Vagina (tissue), 2 donors: ENCODE data around the gene SH2D3C. TPM values are rescaled to one million over a fixed set of nuclear protein-coding genes. Genes with fewer than 3 reads are reported as not detected.
A peak's percentile ranks its signal among the peaks of the same experiment; 100 is the strongest.

Experiments used
- DNase-seq, 2 donors: peaks; one replicate each; pipeline ENCODE4 v3.0.0-alpha.2; 2017; ENCODE audit errors: extremely low spot score in 2 of 2
- H3K27ac ChIP-seq: fragments of 200-600 bp; sonication (generic); one replicate; pipeline ENCODE4 v1.5.1; 2019
- H3K27me3 ChIP-seq: fragments of 200-600 bp; sonication (generic); one replicate; pipeline ENCODE4 v1.5.1; 2019
- H3K36me3 ChIP-seq, 2 donors: fragments of 200-600 bp; sonication (generic); one replicate each; pipeline ENCODE4 v1.5.1; 2017 to 2019
- H3K4me1 ChIP-seq: fragments of 200-600 bp; sonication (generic); one replicate; pipeline ENCODE4 v1.5.1; 2019
- H3K4me3 ChIP-seq, 2 donors: fragments of 200-600 bp; sonication (generic); 1 replicate in 1 of 2; 2 replicates in 1 of 2; pipeline ENCODE4 v1.5.1; 2016 to 2019
- H3K9me3 ChIP-seq: fragments of 200-600 bp; sonication (generic); one replicate; pipeline ENCODE4 v1.5.1; 2019
- POLR2A ChIP-seq, 2 donors: fragments of 450-650 bp; IDR thresholded peaks; one replicate each; pipeline ENCODE4 v1.6.1; 2017; ENCODE audit warnings: antibody characterized with exemption in 2 of 2, mild to moderate bottlenecking in 2 of 2, moderate library complexity in 2 of 2
- POLR2AphosphoS5 ChIP-seq, 2 donors: sonication (generic); formaldehyde crosslinking; IDR thresholded peaks; one replicate each; pipeline ENCODE4 v1.9.0; 2017; ENCODE audit warnings: antibody characterized with exemption in 2 of 2, mild to moderate bottlenecking in 2 of 2, low read depth in 1 of 2; ENCODE audit not compliant: insufficient read depth in 1 of 2
- intact Hi-C: fragments of 100-400 bp; cut with DNase I; formaldehyde crosslinking; loops from one replicate; pipeline ENCODE4 v1.15.1; 2023
- total RNA-seq: library from RNA; depleted of rRNA; stranded (reverse); fragments of >200 nt; gene quantifications from one replicate; pipeline ENCODE4 v1.2.3, GENCODE V29; 2016
- TF ChIP-seq, protein P1 (sequence below), 3 experiments: fragments of 450-650 bp in 2 of 3; fragments of 200-600 bp in 1 of 3; sonication (generic) in 1 of 3; IDR thresholded peaks; one replicate each; pipeline ENCODE4 v1.5.1; 2017 to 2019; ENCODE audit warnings: antibody characterized with exemption in 3 of 3, mild to moderate bottlenecking in 2 of 3, moderate library complexity in 2 of 3

SH2D3C gene
- total RNA-seq, 1 donor from 2014 or later, result 19.6 TPM

DNA sequence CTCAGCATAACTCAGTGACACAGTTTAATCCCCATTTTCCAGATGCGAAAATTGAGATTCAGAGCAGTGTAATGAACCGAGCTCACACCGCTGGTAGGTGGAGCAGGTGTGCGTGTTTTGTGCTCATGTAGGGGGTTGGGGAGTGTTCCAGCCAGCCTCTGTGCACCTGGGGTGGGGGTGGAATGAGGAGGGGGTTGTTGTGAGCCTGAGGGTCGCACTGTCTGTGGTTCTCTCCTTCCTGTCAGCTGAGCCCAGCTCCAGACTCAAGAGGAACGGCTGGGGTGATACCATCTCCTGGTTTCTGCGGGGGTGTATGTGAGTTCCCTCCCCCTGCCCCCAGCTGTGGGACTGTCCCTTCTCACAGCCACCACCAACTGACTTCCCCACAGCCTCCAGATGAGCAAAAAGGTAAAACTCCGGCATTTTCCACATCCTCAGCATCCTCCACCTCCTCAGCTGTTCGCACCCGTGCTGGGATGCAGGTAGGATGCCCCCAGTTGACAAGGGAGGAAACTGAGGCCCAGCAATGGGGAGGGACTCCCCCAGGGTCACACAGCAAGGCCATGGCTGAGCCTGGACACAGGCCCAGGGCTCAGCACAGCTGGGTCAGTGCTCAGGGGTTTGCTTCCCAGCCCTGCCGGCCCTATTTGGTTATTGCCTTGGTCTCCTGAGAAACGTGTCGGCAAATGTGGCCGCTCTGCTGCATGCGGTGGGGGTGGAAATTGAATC lies 2.1 kb downstream of the SH2D3C start:
- TF ChIP-seq POLR2AphosphoS5 (IDR thresholded peaks at IDR 0.05; ENCODE audit: insufficient read depth in 1 of 2, low read depth in 1 of 2), result no peak
- TF ChIP-seq, protein P1, sequence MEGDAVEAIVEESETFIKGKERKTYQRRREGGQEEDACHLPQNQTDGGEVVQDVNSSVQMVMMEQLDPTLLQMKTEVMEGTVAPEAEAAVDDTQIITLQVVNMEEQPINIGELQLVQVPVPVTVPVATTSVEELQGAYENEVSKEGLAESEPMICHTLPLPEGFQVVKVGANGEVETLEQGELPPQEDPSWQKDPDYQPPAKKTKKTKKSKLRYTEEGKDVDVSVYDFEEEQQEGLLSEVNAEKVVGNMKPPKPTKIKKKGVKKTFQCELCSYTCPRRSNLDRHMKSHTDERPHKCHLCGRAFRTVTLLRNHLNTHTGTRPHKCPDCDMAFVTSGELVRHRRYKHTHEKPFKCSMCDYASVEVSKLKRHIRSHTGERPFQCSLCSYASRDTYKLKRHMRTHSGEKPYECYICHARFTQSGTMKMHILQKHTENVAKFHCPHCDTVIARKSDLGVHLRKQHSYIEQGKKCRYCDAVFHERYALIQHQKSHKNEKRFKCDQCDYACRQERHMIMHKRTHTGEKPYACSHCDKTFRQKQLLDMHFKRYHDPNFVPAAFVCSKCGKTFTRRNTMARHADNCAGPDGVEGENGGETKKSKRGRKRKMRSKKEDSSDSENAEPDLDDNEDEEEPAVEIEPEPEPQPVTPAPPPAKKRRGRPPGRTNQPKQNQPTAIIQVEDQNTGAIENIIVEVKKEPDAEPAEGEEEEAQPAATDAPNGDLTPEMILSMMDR (IDR thresholded peaks at IDR 0.05), result no peak
- no peak for TF ChIP-seq POLR2A (IDR thresholded peaks at IDR 0.05)
- no peaks in the 10 kb centered on the region for H3K36me3 ChIP-seq
- H3K27me3 ChIP-seq, result no peaks in the 10 kb centered on the region
- no peaks in the 10 kb centered on the region for H3K4me1 ChIP-seq
- DNase-seq, result no peak
- H3K4me3 ChIP-seq, result peak overlapping the region in 1 of 2 donors; percentile 24
- no peaks in the 10 kb centered on the region for H3K9me3 ChIP-seq
- intact Hi-C loops, result no loop called here
- no peak overlapping the region for H3K27ac ChIP-seq

DNA sequence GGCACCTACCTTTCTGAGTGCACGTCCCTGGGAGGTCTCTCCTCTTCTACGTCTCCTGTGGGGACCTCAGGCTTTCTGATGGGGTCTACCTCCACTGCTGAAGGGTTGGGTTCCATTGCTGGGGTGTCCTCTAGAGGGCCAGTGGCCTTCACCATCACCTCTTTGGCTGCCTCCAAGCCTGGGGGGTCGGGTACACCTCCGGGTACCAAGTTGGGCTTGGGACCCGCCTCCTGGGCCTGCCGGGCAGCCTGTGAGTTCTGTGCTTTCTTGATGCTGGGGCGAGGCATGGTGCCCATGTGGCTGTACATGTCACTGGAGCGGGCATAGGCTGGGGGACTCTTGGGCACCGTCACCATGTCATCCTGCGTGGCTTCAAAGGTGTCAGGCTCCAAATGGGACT lies 4.5 kb downstream of the SH2D3C start:
- no peak for DNase-seq
- TF ChIP-seq, protein P1 (IDR thresholded peaks at IDR 0.05), result no peak
- no peak for TF ChIP-seq POLR2A (IDR thresholded peaks at IDR 0.05)
- no peak for TF ChIP-seq POLR2AphosphoS5 (IDR thresholded peaks at IDR 0.05; ENCODE audit: insufficient read depth in 1 of 2, low read depth in 1 of 2)
- no peak overlapping the region for H3K4me3 ChIP-seq
- intact Hi-C loops, result no loop called here
- H3K27me3 ChIP-seq, result no peaks in the 10 kb centered on the region
- no peaks in the 10 kb centered on the region for H3K36me3 ChIP-seq
- H3K9me3 ChIP-seq, result no peaks in the 10 kb centered on the region
- H3K4me1 ChIP-seq, result peaks cover 13% of the 10 kb centered on the region
- H3K27ac ChIP-seq, result no peak overlapping the region

DNA sequence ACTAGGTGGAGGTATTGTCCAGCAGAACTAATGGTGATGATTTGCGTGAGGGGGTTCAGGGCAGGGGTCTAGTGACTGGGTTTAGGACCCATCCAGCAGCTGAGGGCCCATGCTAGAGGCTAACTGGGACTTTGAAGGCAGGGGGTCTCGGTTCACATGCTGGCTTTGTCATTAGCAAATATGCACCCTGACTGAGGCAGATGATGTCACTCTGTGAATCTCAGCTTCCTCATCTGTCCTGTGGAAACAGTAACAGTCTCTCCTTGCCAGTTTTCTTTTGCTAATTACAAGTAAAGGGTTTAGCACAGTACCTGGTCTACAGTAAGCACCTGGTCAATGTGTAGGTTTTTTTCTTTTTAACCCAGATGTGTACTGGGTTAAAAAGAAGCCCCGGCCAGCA lies 5.2 kb downstream of the SH2D3C start:
- no peaks in the 10 kb centered on the region for H3K27me3 ChIP-seq
- no peak overlapping the region for H3K4me3 ChIP-seq
- DNase-seq, result no peak
- intact Hi-C loops, result no loop called here
- H3K27ac ChIP-seq, result no peak overlapping the region
- H3K4me1 ChIP-seq, result peaks cover 14% of the 10 kb centered on the region
- H3K36me3 ChIP-seq, result no peaks in the 10 kb centered on the region
- TF ChIP-seq, protein P1 (IDR thresholded peaks at IDR 0.05), result no peak
- TF ChIP-seq POLR2AphosphoS5 (IDR thresholded peaks at IDR 0.05; ENCODE audit: insufficient read depth in 1 of 2, low read depth in 1 of 2), result no peak
- no peak for TF ChIP-seq POLR2A (IDR thresholded peaks at IDR 0.05)
- H3K9me3 ChIP-seq, result no peaks in the 10 kb centered on the region

DNA sequence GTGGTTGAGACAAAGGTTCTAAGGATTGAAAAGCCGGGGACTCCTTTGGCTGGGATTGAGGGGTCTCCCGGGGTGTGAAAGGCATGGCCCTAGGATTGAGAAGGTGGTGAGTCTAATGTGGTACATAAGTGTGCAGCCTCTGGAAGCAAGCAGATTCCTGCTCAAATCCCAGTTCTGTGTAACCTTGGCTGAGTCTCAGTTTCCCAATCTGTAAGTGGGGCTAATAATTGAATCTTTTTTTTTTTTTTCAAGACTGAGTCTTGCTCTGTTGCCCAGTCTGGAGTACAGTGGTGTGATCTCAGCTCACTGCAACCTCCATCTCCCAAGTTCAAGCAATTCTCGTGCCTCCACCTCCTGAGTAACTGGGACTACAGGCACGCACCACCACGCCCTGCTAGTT lies 5.9 kb downstream of the SH2D3C start:
- TF ChIP-seq POLR2AphosphoS5 (IDR thresholded peaks at IDR 0.05; ENCODE audit: insufficient read depth in 1 of 2, low read depth in 1 of 2), result no peak
- TF ChIP-seq POLR2A (IDR thresholded peaks at IDR 0.05), result no peak
- TF ChIP-seq, protein P1 (IDR thresholded peaks at IDR 0.05), result no peak
- DNase-seq, result no peak
- Histone ChIP-seq H3K4me3 (no peak overlapping the region), H3K27ac (no peak overlapping the region), H3K9me3 (no peaks in the 10 kb centered on the region), H3K27me3 (no peaks in the 10 kb centered on the region), H3K36me3 (no peaks in the 10 kb centered on the region), H3K4me1 (peaks cover 20% of the 10 kb centered on the region)
- intact Hi-C loops, result no loop called here

DNA sequence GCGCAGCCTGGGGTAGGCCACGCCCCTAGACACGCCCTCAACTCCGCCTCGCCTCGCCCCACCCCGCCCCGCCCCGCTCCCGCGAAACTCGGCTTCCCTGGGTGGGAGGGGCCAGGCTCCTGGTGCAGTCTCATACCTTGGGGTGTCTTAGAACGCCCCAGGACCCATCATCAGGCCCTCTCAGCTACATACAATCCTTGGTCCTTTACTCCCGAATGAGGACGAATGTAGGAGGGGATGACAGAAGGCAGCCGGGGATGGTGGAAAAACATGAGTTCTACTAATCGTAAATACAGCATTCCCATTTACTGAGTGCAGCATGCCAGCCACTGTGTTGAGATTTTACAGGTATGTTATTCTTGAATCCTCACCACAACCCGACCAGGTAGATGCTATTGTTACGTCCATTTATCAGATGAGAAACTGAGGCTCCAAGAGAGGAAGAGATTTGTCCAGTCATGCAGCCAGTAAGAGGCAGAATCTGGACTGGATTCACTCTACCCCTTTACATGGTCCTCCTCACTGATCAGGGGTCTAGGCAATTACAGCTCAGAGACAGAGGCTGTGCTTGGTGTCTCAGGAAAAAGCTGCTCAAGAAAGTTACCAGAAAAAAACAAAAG lies 6.8 kb downstream of the SH2D3C start:
- no peaks in the 10 kb centered on the region for H3K36me3 ChIP-seq
- no peaks in the 10 kb centered on the region for H3K27me3 ChIP-seq
- H3K4me3 ChIP-seq, result peak overlapping the region; percentile 46 to 59
- DNase-seq, result no peak
- H3K4me1 ChIP-seq, result peaks cover 29% of the 10 kb centered on the region
- no peaks in the 10 kb centered on the region for H3K9me3 ChIP-seq
- intact Hi-C loops, result no loop called here
- TF ChIP-seq, protein P1 (IDR thresholded peaks at IDR 0.05), result no peak
- peak in 1 of 2 donors; percentile 0 for TF ChIP-seq POLR2AphosphoS5 (IDR thresholded peaks at IDR 0.05; ENCODE audit: insufficient read depth in 1 of 2, low read depth in 1 of 2)
- H3K27ac ChIP-seq, result no peak overlapping the region
